SK-N-SH (cell line): Measurements from ENCODE around the gene XPO1. TPM values are rescaled to one million over a fixed set of nuclear protein-coding genes. Genes with fewer than 3 reads are reported as not detected.
A peak's percentile ranks its signal among the peaks of the same experiment; 100 is the strongest.

Experiments used
- CTCF ChIA-PET: fragments of 300-600, 350-600 bp; formaldehyde crosslinking; extraction: SDS; loops from one replicate; lab custom pipeline; 2021; lab: Yijun Ruan, JAX
- POLR2A ChIA-PET: fragments of 350-600 bp; sonication (Branson Sonifier 250); formaldehyde crosslinking; extraction: SDS; loops from one replicate; lab custom pipeline; 2020; ENCODE audit warnings: antibody characterized with exemption, inconsistent platforms; lab: Yijun Ruan, JAX
- DNase-seq: peaks from one replicate; pipeline ENCODE4 v3.0.0; 2012
- H2AFZ ChIP-seq: fragments of 200-600 bp; sonication (generic); 2 replicates; pipeline ENCODE4 v1.8.1; 2016; ENCODE audit warnings: antibody characterized with exemption, mild to moderate bottlenecking, low read depth
- H3F3A ChIP-seq: fragments of 200-600 bp; sonication (generic); replicated peaks from 2 replicates; pipeline ENCODE3; 2016; ENCODE audit warnings: antibody characterized with exemption, mild to moderate bottlenecking; ENCODE audit not compliant: insufficient read depth
- H3K27ac ChIP-seq, 2 experiments: fragments of 200-500 bp in 1 of 2; fragments of 200-600 bp in 1 of 2; sonication (Bioruptor generic) in 1 of 2; sonication (generic), shearing (Covaris generic) in 1 of 2; 2 replicates each; pipeline versions ENCODE4 v1.5.1 to v1.6.1; 2014 to 2016; ENCODE audit warnings: low read depth in 2 of 2, inconsistent platforms in 1 of 2, low read length in 1 of 2, mild to moderate bottlenecking in 1 of 2, mixed read lengths in 1 of 2
- H3K27me3 ChIP-seq: fragments of 200-600 bp; sonication (generic), shearing (Covaris generic); 2 replicates; pipeline ENCODE4 v1.6.1; 2016; ENCODE audit warnings: mixed run types; ENCODE audit not compliant: insufficient read depth
- H3K36me3 ChIP-seq, 2 experiments: fragments of 200-500 bp in 1 of 2; fragments of 200-600 bp in 1 of 2; sonication (Bioruptor generic) in 1 of 2; sonication (generic) in 1 of 2; replicated peaks in 1 of 2; 2 replicates each; pipeline versions ENCODE3 to v1.5.1; 2014 to 2016; ENCODE audit warnings: low read length in 1 of 2, mild to moderate bottlenecking in 1 of 2; ENCODE audit not compliant: insufficient read depth in 2 of 2, control insufficient read depth in 1 of 2
- H3K4me1 ChIP-seq, 2 experiments: fragments of 200-500 bp in 1 of 2; fragments of 200-600 bp in 1 of 2; sonication (Bioruptor generic) in 1 of 2; sonication (generic), shearing (Covaris generic) in 1 of 2; 2 replicates each; pipeline versions ENCODE4 v1.5.1 to v1.6.1; 2014 to 2016; ENCODE audit warnings: low read depth in 1 of 2, low read length in 1 of 2, mixed run types in 1 of 2; ENCODE audit not compliant: insufficient read depth in 2 of 2, control insufficient read depth in 1 of 2
- H3K4me2 ChIP-seq: fragments of 200-600 bp; sonication (generic), shearing (Covaris generic); 2 replicates; pipeline ENCODE4 v1.6.1; 2017; ENCODE audit warnings: mixed run types
- H3K4me3 ChIP-seq, 2 experiments: fragments of 200-500 bp in 1 of 2; fragments of 200-600 bp in 1 of 2; sonication (Bioruptor generic) in 1 of 2; sonication (generic), shearing (Covaris generic) in 1 of 2; 2 replicates each; pipeline versions ENCODE4 v1.5.1 to v1.8.1; 2014 to 2016; ENCODE audit warnings: low read depth in 2 of 2, inconsistent platforms in 1 of 2, low read length in 1 of 2, mild to moderate bottlenecking in 1 of 2, mixed read lengths in 1 of 2, moderate library complexity in 1 of 2
- H3K79me2 ChIP-seq: fragments of 200-600 bp; sonication (generic); 2 replicates; pipeline ENCODE4 v1.8.1; 2017; ENCODE audit warnings: mild to moderate bottlenecking; ENCODE audit not compliant: insufficient read depth
- H3K9ac ChIP-seq: fragments of 200-600 bp; sonication (generic); 2 replicates; pipeline ENCODE4 v1.6.1; 2017; ENCODE audit warnings: mixed run types
- H3K9me2 ChIP-seq: fragments of 200-600 bp; sonication (generic); 2 replicates; pipeline ENCODE4 v1.6.1; 2017; ENCODE audit warnings: mixed run types
- H3K9me3 ChIP-seq: fragments of 200-600 bp; sonication (generic); 2 replicates; pipeline ENCODE4 v1.6.1; 2017; ENCODE audit warnings: mixed run types, mild to moderate bottlenecking, moderate library complexity
- H4K20me1 ChIP-seq: fragments of 200-600 bp; sonication (generic); 2 replicates; pipeline ENCODE4 v1.6.1; 2017; ENCODE audit warnings: mild to moderate bottlenecking, mixed run types; ENCODE audit not compliant: insufficient read depth
- CHD2 ChIP-seq: fragments of 150-350 bp; IDR thresholded peaks from 2 replicates; pipeline ENCODE4 v1.6.1; 2018; ENCODE audit warnings: low read length; ENCODE audit not compliant: partially characterized antibody
- CTCF ChIP-seq: fragments of 200-600 bp; sonication (generic); IDR thresholded peaks from 2 replicates; pipeline ENCODE4 v1.6.1; 2017; ENCODE audit warnings: antibody characterized with exemption, mild to moderate bottlenecking, moderate library complexity
- ELF1 ChIP-seq: IDR thresholded peaks from 2 replicates; pipeline ENCODE4 v1.4.0; 2012
- EP300 ChIP-seq, 2 experiments: IDR thresholded peaks; 2 replicates each; pipeline versions ENCODE4 v1.4.0 to v1.6.1; 2012; ENCODE audit warnings: borderline replicate concordance in 1 of 2, low read depth in 1 of 2, low read length in 1 of 2
- FOXM1 ChIP-seq: IDR thresholded peaks from 2 replicates; pipeline ENCODE4 v1.4.0; 2012; ENCODE audit warnings: low read depth, mild to moderate bottlenecking
- GABPA ChIP-seq: IDR thresholded peaks from 2 replicates; pipeline ENCODE4 v1.4.0; 2012; ENCODE audit warnings: low read depth, mild to moderate bottlenecking
- IRF3 ChIP-seq: fragments of 150-350 bp; IDR thresholded peaks from 2 replicates; pipeline ENCODE4 v1.6.1; 2016; ENCODE audit warnings: mild to moderate bottlenecking, low read depth, low read length
- MAX ChIP-seq: IDR thresholded peaks from 2 replicates; pipeline ENCODE4 v1.4.0; 2012; ENCODE audit warnings: low read depth
- MEF2A ChIP-seq: IDR thresholded peaks from 2 replicates; pipeline ENCODE4 v1.4.0; 2012; ENCODE audit warnings: low read depth, borderline replicate concordance
- MXI1 ChIP-seq: IDR thresholded peaks from 2 replicates; pipeline ENCODE4 v1.6.1; 2012; ENCODE audit warnings: mild to moderate bottlenecking, low read depth, low read length, improper control_type of control experiment
- PBX3 ChIP-seq: IDR thresholded peaks from 2 replicates; pipeline ENCODE4; 2012
- POLR2AphosphoS5 ChIP-seq: IDR thresholded peaks from 2 replicates; pipeline ENCODE4 v1.6.1; 2012; ENCODE audit warnings: low read depth, low read length
- RFX5 ChIP-seq: IDR thresholded peaks from 2 replicates; pipeline ENCODE4 v1.6.1; 2012; ENCODE audit warnings: mild to moderate bottlenecking, improper control_type of control experiment, low read length
- SIN3A ChIP-seq: IDR thresholded peaks from 2 replicates; pipeline ENCODE4 v1.6.1; 2012; ENCODE audit warnings: low read depth, mild to moderate bottlenecking, low read length, moderate library complexity, borderline replicate concordance
- TAF1 ChIP-seq: IDR thresholded peaks from 2 replicates; pipeline ENCODE4 v1.6.1; 2012; ENCODE audit warnings: low read depth, mild to moderate bottlenecking, low read length, moderate library complexity, borderline replicate concordance
- TEAD4 ChIP-seq: IDR thresholded peaks from 2 replicates; pipeline ENCODE4 v1.4.0; 2012; ENCODE audit warnings: mild to moderate bottlenecking, borderline replicate concordance; ENCODE audit not compliant: insufficient read depth
- USF1 ChIP-seq: IDR thresholded peaks from 2 replicates; pipeline ENCODE4 v1.4.0; 2012; ENCODE audit warnings: low read depth, borderline replicate concordance
- YY1 ChIP-seq: IDR thresholded peaks from 2 replicates; pipeline ENCODE4 v1.4.0; 2012; ENCODE audit warnings: low read depth, mild to moderate bottlenecking
- ZBTB33 ChIP-seq: IDR thresholded peaks from 2 replicates; pipeline ENCODE4 v1.4.0; 2012; ENCODE audit warnings: low read depth, borderline replicate concordance
- WGBS: methylation state at CpG from one replicate; pipeline ENCODE4 v1.1.6; 2017; ENCODE audit warnings: low lambda C conversion rate; 5-methylcytosine and 5-hydroxymethylcytosine counted together
- polyA plus RNA-seq, 3 experiments: library from polyadenylated mRNA; depleted of rRNA; stranded (reverse); fragments of >200 nt; gene quantifications; 2 replicates each; pipeline ENCODE4 v1.2.3, GENCODE V29; 2012

XPO1 gene
- polyA plus RNA-seq, 1 of the 3 experiments (the other 2 are of a cell fraction): 61.0 TPM

GRCh38 chr2:61471905-61472805 lies 66.0 kb downstream of the XPO1 start (continued):
- TF ChIP-seq CTCF (no peak), TEAD4 (no peak)

GRCh38 chr2:61470965-61471904 lies 66.9 kb downstream of the XPO1 start, which contains the start of gene USP34:
TSS of gene USP34 (minus strand) at chr2:61471087. CDS start at chr2:61470692, 395 bp downstream.
- Histone ChIP-seq H3K9ac (peak within 1 kb of the TSS; percentile 99), H3K4me2 (peak within 1 kb of the TSS; percentile 91), H3K9me2 (no peaks in the 10 kb centered on the region), H3K4me1 (peaks cover 2 to 10% of the 10 kb centered on the region in 2 experiments; a peak in 3 of 4 replicates), H4K20me1 (peaks cover 36% of the 10 kb centered on the region), H3K4me3 (peak within 1 kb of the TSS; percentile 70 to 98), H3K27me3 (no peaks in the 10 kb centered on the region), H3K27ac (peak within 1 kb of the TSS; percentile 90 to 98), H3K9me3 (no peaks in the 10 kb centered on the region), H2AFZ (peak within 1 kb of the TSS; percentile 53), H3F3A (peaks cover 33% of the 10 kb centered on the region), H3K36me3 (peaks cover 5 to 23% of the 10 kb centered on the region in 2 experiments), H3K79me2 (peaks cover 61% of the 10 kb centered on the region)
- TF ChIP-seq IRF3 (no peak), ZBTB33 (no peak), GABPA (peak; percentile 74), FOXM1 (0 out of 2 replicates have a peak, but pooled peaks have one; percentile 35), EP300 (IDR thresholded peaks at IDR 0.05; ENCODE audit: borderline replicate concordance in 1 of 2, low read depth in 1 of 2, low read length in 1 of 2) (peak in 1 of 2 experiments; percentile 36; a peak in 1 of 4 replicates), YY1 (peak; percentile 91), MEF2A (no peak), RFX5 (no peak), MXI1 (peak; percentile 59; the same call in 1 of the 2 replicates), USF1 (no peak), ELF1 (peak; percentile 58; the same call in 1 of the 2 replicates), CHD2 (peak; percentile 16), MAX (peak; percentile 84), TAF1 (peak; percentile 76), PBX3 (0 out of 2 replicates have a peak, but pooled peaks have one; percentile 12), POLR2AphosphoS5 (peak; percentile 90), SIN3A (0 out of 2 replicates have a peak, but pooled peaks have one; percentile 55)
- peak; percentile 94 for DNase-seq
- POLR2A ChIA-PET: no interaction called here
- WGBS: 2% methylated on average over 51 of the region's 91 CpGs
- CTCF ChIA-PET: no interaction called here
